HepG2 (cell line): ENCODE results near the gene MTIF3. TPM values are rescaled to one million over a fixed set of nuclear protein-coding genes. Genes with fewer than 3 reads are reported as not detected.
A peak's percentile ranks its signal among the peaks of the same experiment; 100 is the strongest.

Experiments used
- ATF1 ChIP-seq: IDR thresholded peaks from 2 replicates; pipeline ENCODE4 v1.6.1; 2016; ENCODE audit warnings: mild to moderate bottlenecking, control low read depth
- BORCS8-MEF2B ChIP-seq: sonication (generic); formaldehyde crosslinking; IDR thresholded peaks from 2 replicates; pipeline ENCODE4 v1.8.0; 2022; ENCODE audit warnings: mild to moderate bottlenecking, missing genetic modification reagents
- BRCA1 ChIP-seq: sonication (generic); formaldehyde crosslinking; IDR thresholded peaks from 2 replicates; pipeline ENCODE4 v1.4.0; 2020; ENCODE audit warnings: missing genetic modification reagents
- CSRNP1 ChIP-seq: sonication (generic); formaldehyde crosslinking; IDR thresholded peaks from 2 replicates; pipeline ENCODE4 v1.8.1; 2023; ENCODE audit warnings: mild to moderate bottlenecking, missing genetic modification reagents
- DMAP1 ChIP-seq: IDR thresholded peaks from 2 replicates; pipeline ENCODE4 v1.6.1; 2016
- ETV6 ChIP-seq: sonication (generic); formaldehyde crosslinking; conservative IDR thresholded peaks from 2 replicates; pipeline ENCODE4 v1.4.0; 2020; ENCODE audit warnings: missing genetic modification reagents
- FOXK2 ChIP-seq: fragments of 450-650 bp; IDR thresholded peaks from 2 replicates; pipeline ENCODE4 v1.6.1; 2016
- KMT2B ChIP-seq: IDR thresholded peaks from 2 replicates; pipeline ENCODE4 v1.6.1; 2016; ENCODE audit warnings: missing genetic modification reagents, missing compliant biosample characterization
- MTF2 ChIP-seq: sonication (generic); formaldehyde crosslinking; IDR thresholded peaks from 2 replicates; pipeline ENCODE4 v1.5.0; 2020; ENCODE audit warnings: missing genetic modification reagents, borderline replicate concordance
- NAIF1 ChIP-seq: sonication (generic); formaldehyde crosslinking; IDR thresholded peaks from 2 replicates; pipeline ENCODE4 v1.5.0; 2020; ENCODE audit warnings: mild to moderate bottlenecking, missing genetic modification reagents, borderline replicate concordance
- NFIC ChIP-seq: IDR thresholded peaks from 2 replicates; pipeline ENCODE4 v1.6.1; 2012; ENCODE audit warnings: mild to moderate bottlenecking, low read length, inconsistent platforms
- POGZ ChIP-seq: sonication (generic); formaldehyde crosslinking; IDR thresholded peaks from 2 replicates; pipeline ENCODE4 v1.4.0; 2020; ENCODE audit warnings: mild to moderate bottlenecking, missing genetic modification reagents
- RFX3 ChIP-seq: IDR thresholded peaks from 2 replicates; pipeline ENCODE4 v1.6.1; 2016; ENCODE audit warnings: missing biosample characterization, missing genetic modification reagents
- SALL2 ChIP-seq: sonication (generic); formaldehyde crosslinking; IDR thresholded peaks from 2 replicates; pipeline ENCODE4 v1.8.1; 2023; ENCODE audit warnings: mild to moderate bottlenecking, missing genetic modification reagents, inconsistent platforms
- SP5 ChIP-seq: IDR thresholded peaks from 2 replicates; pipeline ENCODE4 v1.6.1; 2016; ENCODE audit warnings: low read depth, borderline replicate concordance
- SPEN ChIP-seq: sonication (generic); formaldehyde crosslinking; IDR thresholded peaks from 2 replicates; pipeline ENCODE4 v1.5.1; 2020; ENCODE audit warnings: low read depth, mild to moderate bottlenecking, missing genetic modification reagents
- TEAD2 ChIP-seq: sonication (generic); formaldehyde crosslinking; IDR thresholded peaks from 2 replicates; pipeline ENCODE4 v1.9.0; 2021; ENCODE audit warnings: missing genetic modification reagents
- ZNF598 ChIP-seq: sonication (generic); formaldehyde crosslinking; IDR thresholded peaks from 2 replicates; pipeline ENCODE4 v1.5.1; 2020; ENCODE audit warnings: mild to moderate bottlenecking, missing genetic modification reagents, borderline replicate concordance
- ZNF746 ChIP-seq: sonication (generic); formaldehyde crosslinking; IDR thresholded peaks from 2 replicates; pipeline ENCODE4 v1.8.0; 2022; ENCODE audit warnings: mild to moderate bottlenecking, missing genetic modification reagents
- polyA plus RNA-seq, 8 experiments: library from polyadenylated mRNA; depleted of rRNA in 3 of 8; stranded (reverse) in 7 of 8; unstranded in 1 of 8; fragments of >200 nt; fragmentation: Illumina TruSeq in 4 of 8; extraction: Trizol in 4 of 8; gene quantifications; 2 replicates each; pipeline versions ENCODE4 v1.2.1 to v1.2.3, GENCODE V29; 2011 to 2016; ENCODE audit warnings: low read depth in 4 of 8, missing spikeins in 1 of 8, mixed read lengths in 1 of 8; ENCODE audit not compliant: insufficient read depth in 1 of 8
- total RNA-seq, 5 experiments: library from RNA; depleted of rRNA; stranded (reverse); fragments of >200 nt; fragmentation: Illumina TruSeq; extraction: Trizol; gene quantifications; 2 replicates each; pipeline ENCODE4 v1.2.3, GENCODE V29; 2016; ENCODE audit warnings: low read depth in 1 of 5
- TF ChIP-seq, protein P1 (sequence below): conservative IDR thresholded peaks from 2 replicates; pipeline ENCODE4 v1.6.1; 2018; ENCODE audit warnings: missing genetic modification reagents
- TF ChIP-seq, protein P2 (sequence below): sonication (generic); formaldehyde crosslinking; IDR thresholded peaks from 2 replicates; pipeline ENCODE4 v1.4.0; 2020; ENCODE audit warnings: missing genetic modification reagents, mild to moderate bottlenecking, borderline replicate concordance
- TF ChIP-seq, protein P3 (sequence below): sonication (generic); formaldehyde crosslinking; IDR thresholded peaks from 2 replicates; pipeline ENCODE4 v1.8.0; 2022; ENCODE audit warnings: missing genetic modification reagents, mild to moderate bottlenecking, inconsistent platforms, borderline replicate concordance
- TF ChIP-seq, protein P4 (sequence below): sonication (generic); formaldehyde crosslinking; IDR thresholded peaks from 2 replicates; pipeline ENCODE4 v1.8.1; 2023; ENCODE audit warnings: mild to moderate bottlenecking, missing genetic modification reagents

The MTIF3 gene
- total and polyA plus RNA-seq, 2 of the 13 experiments (the other 11 are each of a cell fraction or from before 2014, with no cell fraction given): 33.7 to 40.6 TPM

DNA sequence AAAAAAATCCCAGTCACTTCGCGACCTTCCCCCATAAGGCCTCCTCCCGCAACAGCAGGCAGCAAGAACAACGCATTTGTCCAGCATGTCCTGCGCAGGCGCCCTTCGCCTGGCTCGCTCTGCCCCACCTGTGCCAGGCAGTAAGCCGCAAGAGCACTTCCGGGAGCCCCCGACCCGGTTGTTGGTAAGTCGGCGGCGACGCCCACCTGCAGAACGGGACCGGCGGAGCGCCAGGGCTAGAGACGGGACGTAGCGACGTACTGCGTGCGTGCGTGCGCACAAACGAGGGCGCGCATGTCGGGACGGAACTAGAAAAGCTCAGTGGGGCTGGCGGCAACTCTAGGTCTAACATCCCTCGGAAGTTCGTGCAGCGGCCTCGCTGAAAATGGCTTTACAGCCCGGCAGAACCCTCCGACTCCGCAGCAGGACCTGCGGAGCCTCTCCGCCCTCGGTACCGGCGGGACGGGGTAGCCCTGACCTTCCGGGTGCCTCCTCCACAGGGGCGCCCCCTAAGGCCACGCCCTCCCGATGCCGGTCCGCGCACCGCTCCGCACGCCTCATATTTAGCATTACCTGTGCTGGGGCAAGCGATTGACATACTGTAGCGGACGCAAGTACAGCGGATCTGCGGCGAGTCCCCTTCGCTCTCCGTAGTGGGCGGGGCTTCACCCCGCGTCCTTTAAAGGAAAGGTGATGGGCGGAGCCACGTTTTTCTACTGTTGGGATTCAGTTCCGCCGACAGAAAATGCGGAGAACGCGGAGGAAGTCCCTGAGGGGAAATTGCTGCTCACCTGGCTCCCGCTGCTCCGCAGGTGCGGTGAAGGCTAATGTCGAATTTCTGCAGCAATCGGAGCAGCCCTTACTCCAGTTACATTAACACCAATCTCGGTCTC, at the start of gene MTIF3 (continued):
- peak; percentile 73 for TF ChIP-seq CSRNP1 (CRISPR knock-in tag)
- TF ChIP-seq, protein P1, sequence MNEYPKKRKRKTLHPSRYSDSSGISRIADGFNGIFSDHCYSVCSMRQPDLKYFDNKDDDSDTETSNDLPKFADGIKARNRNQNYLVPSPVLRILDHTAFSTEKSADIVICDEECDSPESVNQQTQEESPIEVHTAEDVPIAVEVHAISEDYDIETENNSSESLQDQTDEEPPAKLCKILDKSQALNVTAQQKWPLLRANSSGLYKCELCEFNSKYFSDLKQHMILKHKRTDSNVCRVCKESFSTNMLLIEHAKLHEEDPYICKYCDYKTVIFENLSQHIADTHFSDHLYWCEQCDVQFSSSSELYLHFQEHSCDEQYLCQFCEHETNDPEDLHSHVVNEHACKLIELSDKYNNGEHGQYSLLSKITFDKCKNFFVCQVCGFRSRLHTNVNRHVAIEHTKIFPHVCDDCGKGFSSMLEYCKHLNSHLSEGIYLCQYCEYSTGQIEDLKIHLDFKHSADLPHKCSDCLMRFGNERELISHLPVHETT (CRISPR knock-in tag): peak; percentile 99
- TF ChIP-seq ATF1 (CRISPR knock-in tag): peak; percentile 64
- TF ChIP-seq, protein P2, sequence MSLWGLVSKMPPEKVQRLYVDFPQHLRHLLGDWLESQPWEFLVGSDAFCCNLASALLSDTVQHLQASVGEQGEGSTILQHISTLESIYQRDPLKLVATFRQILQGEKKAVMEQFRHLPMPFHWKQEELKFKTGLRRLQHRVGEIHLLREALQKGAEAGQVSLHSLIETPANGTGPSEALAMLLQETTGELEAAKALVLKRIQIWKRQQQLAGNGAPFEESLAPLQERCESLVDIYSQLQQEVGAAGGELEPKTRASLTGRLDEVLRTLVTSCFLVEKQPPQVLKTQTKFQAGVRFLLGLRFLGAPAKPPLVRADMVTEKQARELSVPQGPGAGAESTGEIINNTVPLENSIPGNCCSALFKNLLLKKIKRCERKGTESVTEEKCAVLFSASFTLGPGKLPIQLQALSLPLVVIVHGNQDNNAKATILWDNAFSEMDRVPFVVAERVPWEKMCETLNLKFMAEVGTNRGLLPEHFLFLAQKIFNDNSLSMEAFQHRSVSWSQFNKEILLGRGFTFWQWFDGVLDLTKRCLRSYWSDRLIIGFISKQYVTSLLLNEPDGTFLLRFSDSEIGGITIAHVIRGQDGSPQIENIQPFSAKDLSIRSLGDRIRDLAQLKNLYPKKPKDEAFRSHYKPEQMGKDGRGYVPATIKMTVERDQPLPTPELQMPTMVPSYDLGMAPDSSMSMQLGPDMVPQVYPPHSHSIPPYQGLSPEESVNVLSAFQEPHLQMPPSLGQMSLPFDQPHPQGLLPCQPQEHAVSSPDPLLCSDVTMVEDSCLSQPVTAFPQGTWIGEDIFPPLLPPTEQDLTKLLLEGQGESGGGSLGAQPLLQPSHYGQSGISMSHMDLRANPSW (CRISPR knock-in tag): peak; percentile 62; the same call in 1 of the 2 replicates
- peak; percentile 86; the same call in 1 of the 2 replicates for TF ChIP-seq SPEN (CRISPR knock-in tag)
- TF ChIP-seq DMAP1: peak; percentile 90; the same call in 1 of the 2 replicates
- no peak; the same call in 1 of the 2 replicates for TF ChIP-seq MTF2 (CRISPR knock-in tag)
- TF ChIP-seq KMT2B (CRISPR knock-in tag): peak; percentile 92
- TF ChIP-seq SP5 (CRISPR knock-in tag): no peak
- no peak for TF ChIP-seq BRCA1 (CRISPR knock-in tag)
- TF ChIP-seq, protein P3, sequence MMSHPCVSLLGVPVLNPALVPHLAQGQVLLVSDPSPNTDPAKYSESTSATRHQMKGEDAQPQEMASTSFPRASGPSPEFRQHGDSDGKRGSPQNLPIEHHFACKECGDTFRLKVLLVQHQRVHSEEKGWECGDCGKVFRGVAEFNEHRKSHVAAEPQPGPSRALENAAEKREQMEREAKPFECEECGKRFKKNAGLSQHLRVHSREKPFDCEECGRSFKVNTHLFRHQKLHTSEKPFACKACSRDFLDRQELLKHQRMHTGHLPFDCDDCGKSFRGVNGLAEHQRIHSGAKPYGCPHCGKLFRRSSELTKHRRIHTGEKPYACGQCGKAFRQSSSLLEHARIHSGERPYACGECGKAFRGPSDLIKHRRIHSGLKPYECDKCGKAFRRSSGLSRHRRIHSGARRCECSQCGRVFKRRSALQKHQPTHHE (CRISPR knock-in tag): no peak
- peak; percentile 52; the same call in 1 of the 2 replicates for TF ChIP-seq BORCS8-MEF2B (CRISPR knock-in tag)
- no peak for TF ChIP-seq RFX3
- TF ChIP-seq ETV6 (CRISPR knock-in tag): no peak
- TF ChIP-seq ZNF746: no peak
- TF ChIP-seq NAIF1 (CRISPR knock-in tag): peak; percentile 92
- no peak for TF ChIP-seq FOXK2
- TF ChIP-seq ZNF598 (CRISPR knock-in tag): peak; percentile 97
- peak; percentile 82 for TF ChIP-seq POGZ (CRISPR knock-in tag)
- peak; percentile 94 for TF ChIP-seq SALL2 (CRISPR knock-in tag)
- no peak for TF ChIP-seq TEAD2
- TF ChIP-seq, protein P4, sequence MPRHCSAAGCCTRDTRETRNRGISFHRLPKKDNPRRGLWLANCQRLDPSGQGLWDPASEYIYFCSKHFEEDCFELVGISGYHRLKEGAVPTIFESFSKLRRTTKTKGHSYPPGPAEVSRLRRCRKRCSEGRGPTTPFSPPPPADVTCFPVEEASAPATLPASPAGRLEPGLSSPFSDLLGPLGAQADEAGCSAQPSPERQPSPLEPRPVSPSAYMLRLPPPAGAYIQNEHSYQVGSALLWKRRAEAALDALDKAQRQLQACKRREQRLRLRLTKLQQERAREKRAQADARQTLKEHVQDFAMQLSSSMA (CRISPR knock-in tag): no peak
- peak; percentile 20; the same call in 1 of the 2 replicates for TF ChIP-seq NFIC
